GM12878 (cell line): ENCODE measurements around the gene DIS3L. TPM values are rescaled to one million over a fixed set of nuclear protein-coding genes. Genes with fewer than 3 reads are reported as not detected.

ENCODE experiments used
- ATF3 ChIP-seq: IDR thresholded peaks from 2 replicates; pipeline ENCODE4 v1.6.1; 2011; ENCODE audit warnings: low read depth, mild to moderate bottlenecking, low read length, moderate library complexity, borderline replicate concordance; ENCODE audit errors: extremely low read depth
- CHD1 ChIP-seq: IDR thresholded peaks from 2 replicates; pipeline ENCODE4 v1.6.1; 2012; ENCODE audit warnings: low read depth, low read length, improper control_type of control experiment
- FOXK2 ChIP-seq: fragments of 450-650 bp; IDR thresholded peaks from 2 replicates; pipeline ENCODE4 v1.6.1; 2017; ENCODE audit warnings: mild to moderate bottlenecking, moderate library complexity
- HDGF ChIP-seq: fragments of 450-650 bp; IDR thresholded peaks from 2 replicates; pipeline ENCODE4 v1.6.1; 2016; ENCODE audit warnings: antibody characterized with exemption
- JUNB ChIP-seq: IDR thresholded peaks from 2 replicates; pipeline ENCODE4 v1.6.1; 2016; ENCODE audit warnings: antibody characterized with exemption, mild to moderate bottlenecking
- JUND ChIP-seq: IDR thresholded peaks from 2 replicates; pipeline ENCODE4 v1.6.1; 2012; ENCODE audit warnings: low read depth, mild to moderate bottlenecking, low read length, improper control_type of control experiment, moderate library complexity
- LARP7 ChIP-seq: fragments of 450-650 bp; IDR thresholded peaks from 2 replicates; pipeline ENCODE4 v1.6.1; 2017; ENCODE audit warnings: mild to moderate bottlenecking
- MEF2B ChIP-seq: fragments of 450-650 bp; IDR thresholded peaks from 2 replicates; pipeline ENCODE4 v1.6.1; 2018; ENCODE audit warnings: mild to moderate bottlenecking, moderate library complexity; ENCODE audit not compliant: partially characterized antibody, poor library complexity, severe bottlenecking
- NBN ChIP-seq: fragments of 450-650 bp; IDR thresholded peaks from 2 replicates; pipeline ENCODE4 v1.6.1; 2016
- PKNOX1 ChIP-seq: fragments of 450-650 bp; IDR thresholded peaks from 2 replicates; pipeline ENCODE4 v1.6.1; 2016; ENCODE audit warnings: mild to moderate bottlenecking
- PML ChIP-seq: IDR thresholded peaks from 2 replicates; pipeline ENCODE4 v1.6.1; 2012; ENCODE audit warnings: low read length, inconsistent platforms
- POU2F2 ChIP-seq: IDR thresholded peaks from 3 replicates; pipeline ENCODE4 v1.6.1; 2011; ENCODE audit warnings: low read depth, mild to moderate bottlenecking, low read length, borderline replicate concordance
- RCOR1 ChIP-seq: conservative IDR thresholded peaks from 2 replicates; pipeline ENCODE4 v1.6.1; 2012; ENCODE audit warnings: low read depth, low read length, improper control_type of control experiment
- RELA ChIP-seq: fragments of 450-650 bp; IDR thresholded peaks from 2 replicates; pipeline ENCODE4 v1.8.0; 2014; ENCODE audit warnings: borderline replicate concordance; ENCODE audit not compliant: partially characterized antibody
- RFX5 ChIP-seq: IDR thresholded peaks from 2 replicates; pipeline ENCODE4 v1.6.1; 2011; ENCODE audit warnings: low read depth, low read length, improper control_type of control experiment
- STAT3 ChIP-seq: IDR thresholded peaks from 2 replicates; pipeline ENCODE4 v1.6.1; 2011; ENCODE audit warnings: low read depth, low read length, improper control_type of control experiment
- TCF12 ChIP-seq: IDR thresholded peaks from 2 replicates; pipeline ENCODE4 v1.6.1; 2011; ENCODE audit warnings: low read depth, mild to moderate bottlenecking, low read length
- USF1 ChIP-seq: IDR thresholded peaks from 2 replicates; pipeline ENCODE4 v1.6.1; 2011; ENCODE audit warnings: borderline replicate concordance, low read depth, mild to moderate bottlenecking, moderate library complexity, mixed read lengths, low read length; ENCODE audit not compliant: insufficient read depth; ENCODE audit errors: extremely low read length
- ZBTB11 ChIP-seq: fragments of 450-650 bp; formaldehyde crosslinking; IDR thresholded peaks from 2 replicates; pipeline ENCODE4 v1.5.0; 2022; ENCODE audit warnings: mild to moderate bottlenecking, missing genetic modification characterization
- ZBTB4 ChIP-seq: fragments of 450-650 bp; formaldehyde crosslinking; IDR thresholded peaks from 2 replicates; pipeline ENCODE4 v1.4.0; 2022; ENCODE audit warnings: mild to moderate bottlenecking, moderate library complexity
- ZNF24 ChIP-seq: fragments of 450-650 bp; IDR thresholded peaks from 2 replicates; pipeline ENCODE4 v1.6.1; 2017; ENCODE audit warnings: antibody characterized with exemption, mild to moderate bottlenecking
- ZNF622 ChIP-seq: fragments of 450-650 bp; IDR thresholded peaks from 2 replicates; pipeline ENCODE4 v1.6.1; 2017; ENCODE audit warnings: mild to moderate bottlenecking, inconsistent platforms
- polyA plus RNA-seq, 11 experiments: library from polyadenylated mRNA; depleted of rRNA in 4 of 11; unstranded in 6 of 11; stranded (reverse) in 5 of 11; fragments of >200 nt; fragmentation: Nextera tagmentation in 4 of 11; fragmentation: Illumina TruSeq in 1 of 11; extraction: Ambion mirVana in 4 of 11; extraction: Trizol in 1 of 11; gene quantifications; 1 replicate in 1 of 11; 2 replicates in 10 of 11; pipeline versions ENCODE4 v1.2.1 to v1.2.3, GENCODE V29; 2011 to 2016; ENCODE audit warnings: inconsistent platforms in 2 of 11, missing spikeins in 2 of 11, low read depth in 1 of 11
- total RNA-seq, 4 experiments: library from RNA; depleted of rRNA in 3 of 4; stranded (reverse); fragments of >200 nt in 3 of 4; fragmentation: Illumina TruSeq in 1 of 4; extraction: Trizol in 1 of 4; gene quantifications; 2 replicates each; pipeline versions ENCODE4 v1.2.1 to v1.2.3, GENCODE V29; 2013 to 2021

Gene DIS3L
- total and polyA plus RNA-seq, 10 of the 15 experiments (the other 5 are each of a cell fraction or from before 2014, with no cell fraction given), result 7.6 to 33.7 (median 25.5) TPM

- no peak for TF ChIP-seq ATF3
- TF ChIP-seq LARP7, result no peak; the same call in none of the 2 replicates
- no peak for TF ChIP-seq FOXK2
- peak; percentile 99 for TF ChIP-seq RCOR1
- TF ChIP-seq TCF12, result peak; percentile 3; the same call in 1 of the 2 replicates
- no peak for TF ChIP-seq JUND
- TF ChIP-seq PKNOX1, result peak; percentile 79
- no peak for TF ChIP-seq USF1
- TF ChIP-seq JUNB, result no peak
- no peak for TF ChIP-seq ZNF24
- TF ChIP-seq RELA, result no peak
- TF ChIP-seq CHD1, result no peak
- TF ChIP-seq POU2F2, result peak; percentile 83
- TF ChIP-seq PML, result peak; percentile 90
- no peak for TF ChIP-seq STAT3
- peak; percentile 64 for TF ChIP-seq NBN
- no peak for TF ChIP-seq MEF2B
- no peak for TF ChIP-seq ZNF622
- TF ChIP-seq ZBTB4 (CRISPR knock-in tag), result no peak
- 0 out of 2 replicates have a peak, but pooled peaks have one; percentile 22 for TF ChIP-seq HDGF
- TF ChIP-seq ZBTB11 (CRISPR knock-in tag), result no peak
- no peak for TF ChIP-seq RFX5
Measured at GRCh38 chr15:66356359-66357236, 63.2 kb downstream of the DIS3L start, which contains the start of gene TIPIN (continued).
